Mesendoderm (in vitro differentiated cells): ENCODE measurements around the gene RERE.

Experiments
- DNase-seq: peaks from one replicate; pipeline ENCODE4 v3.0.0; 2013
- H2AK5ac ChIP-seq: 2 replicates; pipeline ENCODE4 v1.6.1; 2013; ENCODE audit warnings: low read length, inconsistent platforms
- H2BK120ac ChIP-seq: 2 replicates; pipeline ENCODE4 v1.6.1; 2013; ENCODE audit warnings: low read depth, mild to moderate bottlenecking, low read length, moderate library complexity, mixed read lengths
- H2BK15ac ChIP-seq: replicated peaks from 2 replicates; pipeline ENCODE4 v1.6.1; 2013; ENCODE audit warnings: low read depth, mild to moderate bottlenecking, moderate library complexity
- H2BK5ac ChIP-seq: 2 replicates; pipeline ENCODE4 v1.6.1; 2013; ENCODE audit warnings: low read length, inconsistent platforms
- H3K18ac ChIP-seq: 2 replicates; pipeline ENCODE4 v1.6.1; 2013; ENCODE audit warnings: mild to moderate bottlenecking, low read length, mixed read lengths
- H3K23ac ChIP-seq: one replicate; pipeline ENCODE4 v1.6.1; 2013; ENCODE audit warnings: low read length
- H3K27ac ChIP-seq: 2 replicates; pipeline ENCODE4 v1.5.1; 2013; ENCODE audit warnings: low read depth, mild to moderate bottlenecking, inconsistent platforms, low read length, moderate library complexity
- H3K27me3 ChIP-seq: 2 replicates; pipeline ENCODE4 v1.6.1; 2013; ENCODE audit warnings: low read length, control low read depth, mild to moderate bottlenecking, inconsistent platforms; ENCODE audit not compliant: insufficient read depth, poor library complexity
- H3K36me3 ChIP-seq: 2 replicates; pipeline ENCODE4 v1.6.1; 2013; ENCODE audit warnings: low read length, inconsistent platforms; ENCODE audit not compliant: control insufficient read depth, insufficient read depth
- H3K4ac ChIP-seq: one replicate; pipeline ENCODE4 v1.6.1; 2013; ENCODE audit warnings: low read depth, mild to moderate bottlenecking, low read length, moderate library complexity
- H3K4me1 ChIP-seq: 2 replicates; pipeline ENCODE4 v1.6.1; 2013; ENCODE audit warnings: low read depth, low read length, inconsistent platforms; ENCODE audit not compliant: control insufficient read depth
- H3K4me2 ChIP-seq: 2 replicates; pipeline ENCODE4 v1.6.1; 2013; ENCODE audit warnings: low read length
- H3K4me3 ChIP-seq: 2 replicates; pipeline ENCODE4 v1.5.1; 2013; ENCODE audit warnings: mild to moderate bottlenecking, low read length
- H3K56ac ChIP-seq: one replicate; pipeline ENCODE4 v1.6.1; 2013; ENCODE audit warnings: low read length
- H3K79me1 ChIP-seq: 2 replicates; pipeline ENCODE4 v1.6.1; 2013; ENCODE audit warnings: low read length, inconsistent platforms
- H3K79me2 ChIP-seq: 2 replicates; pipeline ENCODE4 v1.6.1; 2013; ENCODE audit warnings: mild to moderate bottlenecking, low read length; ENCODE audit not compliant: control insufficient read depth, insufficient read depth
- H3K9ac ChIP-seq: 2 replicates; pipeline ENCODE4 v1.6.1; 2013; ENCODE audit warnings: low read length, inconsistent platforms
- H4K5ac ChIP-seq: one replicate; pipeline ENCODE4 v1.6.1; 2013; ENCODE audit warnings: low read length
- H4K8ac ChIP-seq: one replicate; pipeline ENCODE4 v1.6.1; 2013; ENCODE audit warnings: low read depth, mild to moderate bottlenecking, control low read depth, low read length, moderate library complexity
- WGBS: extraction: QIAGEN DNeasy Blood & Tissue Kit; methylation state at CpG from one replicate; pipeline ENCODE4 v1.1.7; 2013; ENCODE audit warnings: low lambda C conversion rate, missing lambda C conversion rate; ENCODE audit not compliant: insufficient coverage; ENCODE audit errors: extremely low coverage; 5-methylcytosine and 5-hydroxymethylcytosine counted together

RERE gene

DNA sequence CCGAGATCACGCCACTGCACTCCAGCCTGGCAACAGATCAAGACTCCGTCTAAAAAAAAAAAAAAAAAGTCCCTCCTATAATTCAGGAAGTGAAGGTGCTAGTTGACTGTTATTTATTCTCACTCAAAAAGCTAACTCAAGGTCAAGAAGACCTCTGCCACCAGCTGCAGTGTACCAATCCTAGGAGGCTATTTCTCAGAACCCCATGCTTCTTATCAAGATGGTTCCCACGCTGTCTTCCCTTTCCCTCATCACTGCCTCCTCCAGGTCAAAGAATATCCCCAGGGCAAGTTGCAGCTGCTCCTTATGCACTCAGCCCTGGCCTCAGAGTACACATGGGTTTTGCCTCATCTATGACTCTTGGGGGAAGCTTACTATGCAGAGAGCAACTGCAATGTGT lies 53.6 kb downstream of the RERE start:
- H2BK5ac ChIP-seq: peak overlapping the region; percentile 57
- no peak overlapping the region for H3K4me2 ChIP-seq
- no peak overlapping the region for H3K23ac ChIP-seq
- H3K4me1 ChIP-seq: peaks cover 13% of the 10 kb centered on the region
- peaks cover 10% of the 10 kb centered on the region for H3K79me1 ChIP-seq
- H3K9ac ChIP-seq: no peak overlapping the region
- H3K27ac ChIP-seq: no peak overlapping the region
- peak; percentile 83 for DNase-seq
- peaks cover 13% of the 10 kb centered on the region for H3K79me2 ChIP-seq
- no peak overlapping the region for H3K18ac ChIP-seq
- no peak overlapping the region for H2AK5ac ChIP-seq
- H3K56ac ChIP-seq: peak overlapping the region; percentile 44
- H3K4ac ChIP-seq: no peak overlapping the region
- no peak overlapping the region for H4K5ac ChIP-seq
- H3K27me3 ChIP-seq: no peaks in the 10 kb centered on the region
- no peak overlapping the region for H2BK120ac ChIP-seq
- no peaks in the 10 kb centered on the region for H3K36me3 ChIP-seq
- H2BK15ac ChIP-seq: peak overlapping the region; percentile 98
- no CpG with 5 or more reads among the region's 4 CpGs for WGBS
- no peak overlapping the region for H4K8ac ChIP-seq
- no peak overlapping the region for H3K4me3 ChIP-seq

- H3K9ac ChIP-seq: no peak overlapping the region
- H3K56ac ChIP-seq: no peak overlapping the region
- peaks cover 3% of the 10 kb centered on the region for H3K79me1 ChIP-seq
- H3K4me2 ChIP-seq: no peak overlapping the region
- no peak overlapping the region for H4K8ac ChIP-seq
- peaks cover 2% of the 10 kb centered on the region for H3K4me1 ChIP-seq
- H3K18ac ChIP-seq: no peak overlapping the region
- no peak overlapping the region for H2BK120ac ChIP-seq
- H3K36me3 ChIP-seq: no peaks in the 10 kb centered on the region
- no CpG with 5 or more reads among the region's 2 CpGs for WGBS
- H3K27ac ChIP-seq: no peak overlapping the region
- peaks cover 2% of the 10 kb centered on the region for H3K79me2 ChIP-seq
- DNase-seq: no peak
- no peaks in the 10 kb centered on the region for H3K27me3 ChIP-seq
- no peak overlapping the region for H2BK5ac ChIP-seq
- H4K5ac ChIP-seq: no peak overlapping the region
- no peak overlapping the region for H3K4ac ChIP-seq
- H3K23ac ChIP-seq: no peak overlapping the region
- H3K4me3 ChIP-seq: no peak overlapping the region
- no peak overlapping the region for H2AK5ac ChIP-seq
- no peak overlapping the region for H2BK15ac ChIP-seq
Observed at GRCh38 chr1:8754993-8755392, 62.4 kb downstream of the RERE start.

DNA sequence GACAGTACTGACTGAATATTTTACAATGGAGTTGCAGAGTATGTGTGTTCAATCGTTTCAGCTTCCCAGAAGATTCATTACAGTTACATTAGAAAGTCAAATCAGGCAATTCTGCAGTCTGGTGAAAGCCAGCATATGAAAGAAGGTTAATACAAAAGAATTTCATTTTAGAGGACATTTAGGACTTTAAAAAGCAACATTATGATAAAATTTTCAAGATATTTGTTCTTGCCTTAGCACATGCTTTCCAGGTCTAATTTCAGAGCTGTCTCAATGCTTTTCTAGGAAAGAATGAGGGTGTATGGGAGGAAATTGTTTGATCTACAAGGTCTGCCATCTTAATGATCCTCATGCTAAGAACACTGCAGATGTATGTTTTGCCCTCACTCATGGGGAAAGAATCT lies 63.2 kb downstream of the RERE start:
- Histone ChIP-seq H3K4me2 (no peak overlapping the region), H4K8ac (no peak overlapping the region), H4K5ac (no peak overlapping the region), H3K56ac (no peak overlapping the region), H3K27me3 (no peaks in the 10 kb centered on the region), H3K36me3 (no peaks in the 10 kb centered on the region), H3K27ac (no peak overlapping the region), H3K4ac (no peak overlapping the region), H3K18ac (no peak overlapping the region), H2AK5ac (no peak overlapping the region), H3K23ac (no peak overlapping the region), H3K4me3 (no peak overlapping the region), H3K79me2 (peaks cover 2% of the 10 kb centered on the region), H3K9ac (no peak overlapping the region), H2BK5ac (no peak overlapping the region), H2BK120ac (no peak overlapping the region), H2BK15ac (no peak overlapping the region), H3K79me1 (peaks cover 3% of the 10 kb centered on the region), H3K4me1 (peaks cover 2% of the 10 kb centered on the region)
- no CpG with 5 or more reads among the region's 1 CpG for WGBS
- no peak for DNase-seq

- no peak overlapping the region for H3K27ac ChIP-seq
- no peak overlapping the region for H3K56ac ChIP-seq
- H3K4me1 ChIP-seq: peaks cover 2% of the 10 kb centered on the region
- no peak overlapping the region for H3K9ac ChIP-seq
- no peak overlapping the region for H4K5ac ChIP-seq
- H2BK15ac ChIP-seq: no peak overlapping the region
- H4K8ac ChIP-seq: no peak overlapping the region
- H3K36me3 ChIP-seq: no peaks in the 10 kb centered on the region
- H2BK5ac ChIP-seq: no peak overlapping the region
- no peak overlapping the region for H3K4ac ChIP-seq
- H3K27me3 ChIP-seq: no peaks in the 10 kb centered on the region
- no peak overlapping the region for H3K23ac ChIP-seq
- DNase-seq: no peak
- H3K18ac ChIP-seq: no peak overlapping the region
- peaks cover 3% of the 10 kb centered on the region for H3K79me1 ChIP-seq
- H3K4me2 ChIP-seq: no peak overlapping the region
- H2AK5ac ChIP-seq: no peak overlapping the region
- H3K4me3 ChIP-seq: no peak overlapping the region
- H2BK120ac ChIP-seq: no peak overlapping the region
- H3K79me2 ChIP-seq: peaks cover 2% of the 10 kb centered on the region
Observed at GRCh38 chr1:8753736-8754135, 63.7 kb downstream of the RERE start.

GRCh38 chr1:8752921-8753713 lies 64.3 kb downstream of the RERE start:
- H4K8ac ChIP-seq: no peak overlapping the region
- no peak overlapping the region for H3K18ac ChIP-seq
- peaks cover 2% of the 10 kb centered on the region for H3K4me1 ChIP-seq
- no peak overlapping the region for H4K5ac ChIP-seq
- DNase-seq: no peak
- no peak overlapping the region for H3K56ac ChIP-seq
- no peaks in the 10 kb centered on the region for H3K36me3 ChIP-seq
- peaks cover 8% of the 10 kb centered on the region for H3K79me1 ChIP-seq
- no peak overlapping the region for H3K4me2 ChIP-seq
- no peak overlapping the region for H2BK15ac ChIP-seq
- no peaks in the 10 kb centered on the region for H3K27me3 ChIP-seq
- no peak overlapping the region for H3K4me3 ChIP-seq
- no peak overlapping the region for H2BK5ac ChIP-seq
- WGBS: no CpG with 5 or more reads among the region's 6 CpGs
- no peak overlapping the region for H3K23ac ChIP-seq
- no peak overlapping the region for H2AK5ac ChIP-seq
- H3K27ac ChIP-seq: no peak overlapping the region
- no peak overlapping the region for H3K4ac ChIP-seq
- H3K79me2 ChIP-seq: peaks cover 3% of the 10 kb centered on the region
- H3K9ac ChIP-seq: no peak overlapping the region
- H2BK120ac ChIP-seq: no peak overlapping the region

DNA sequence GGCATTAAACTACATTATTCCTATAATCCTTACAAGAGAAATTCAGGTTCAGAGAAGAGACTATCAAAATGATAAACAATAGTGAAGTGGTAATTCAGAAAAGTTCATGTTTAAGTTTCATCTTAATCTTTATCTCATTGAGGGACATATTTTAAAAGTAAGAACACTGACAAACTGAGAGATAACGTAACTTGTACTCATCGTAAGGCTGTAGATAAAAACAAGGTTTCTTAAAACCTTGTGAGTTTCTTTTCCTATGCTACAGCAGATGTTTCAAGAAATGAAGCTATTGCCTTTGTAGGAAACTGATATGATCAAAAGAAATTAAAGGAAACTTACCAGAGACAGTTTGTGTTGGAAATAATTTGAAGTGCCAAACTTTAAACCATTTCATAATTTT lies 65.0 kb downstream of the RERE start:
- H2BK15ac ChIP-seq: no peak overlapping the region
- DNase-seq: no peak
- no peaks in the 10 kb centered on the region for H3K36me3 ChIP-seq
- H3K4me1 ChIP-seq: peaks cover 2% of the 10 kb centered on the region
- H2BK120ac ChIP-seq: no peak overlapping the region
- no peak overlapping the region for H3K4ac ChIP-seq
- no peaks in the 10 kb centered on the region for H3K27me3 ChIP-seq
- H3K9ac ChIP-seq: no peak overlapping the region
- H3K56ac ChIP-seq: no peak overlapping the region
- no CpG with 5 or more reads among the region's 2 CpGs for WGBS
- H3K18ac ChIP-seq: no peak overlapping the region
- peaks cover 4% of the 10 kb centered on the region for H3K79me2 ChIP-seq
- H3K27ac ChIP-seq: no peak overlapping the region
- no peak overlapping the region for H4K5ac ChIP-seq
- H4K8ac ChIP-seq: no peak overlapping the region
- peaks cover 9% of the 10 kb centered on the region for H3K79me1 ChIP-seq
- no peak overlapping the region for H2BK5ac ChIP-seq
- H3K4me3 ChIP-seq: no peak overlapping the region
- H3K4me2 ChIP-seq: no peak overlapping the region
- no peak overlapping the region for H3K23ac ChIP-seq
- H2AK5ac ChIP-seq: no peak overlapping the region
